ENCODE data around the gene HDAC4. TPM values are rescaled to one million over a fixed set of nuclear protein-coding genes. Genes with fewer than 3 reads are reported as not detected.

The HDAC4 gene
- polyA plus RNA-seq, 1 donor (not counting 4 experiments of a cell fraction or from before 2014, with no cell fraction given): 2.9 TPM

GRCh38 chr2:239000500-239001073 is 400.2 kb downstream of the HDAC4 start:
- no peak overlapping the region for H3K4me2 ChIP-seq (ENCODE audit: control insufficient read depth, extremely low read depth, insufficient read depth, low read depth, low read length)
- H3K9me1 ChIP-seq (ENCODE audit: control insufficient read depth, extremely low read depth, insufficient read depth, low read length): no peaks in the 10 kb centered on the region
- no peak for DNase-seq (ENCODE audit: low read depth, low spot score)
- H4K20me1 ChIP-seq (ENCODE audit: control insufficient read depth, extremely low read depth, insufficient read depth, low read length): no peaks in the 10 kb centered on the region
- no peak overlapping the region for H3K4me3 ChIP-seq (ENCODE audit: control insufficient read depth in 2 of 3, extremely low read depth in 1 of 3, insufficient read depth in 2 of 3, low read depth in 1 of 3, low read length in 3 of 3)
- no peak for TF ChIP-seq EZH2 (IDR thresholded peaks at IDR 0.05; ENCODE audit: low read length)
- TF ChIP-seq, protein P1, sequence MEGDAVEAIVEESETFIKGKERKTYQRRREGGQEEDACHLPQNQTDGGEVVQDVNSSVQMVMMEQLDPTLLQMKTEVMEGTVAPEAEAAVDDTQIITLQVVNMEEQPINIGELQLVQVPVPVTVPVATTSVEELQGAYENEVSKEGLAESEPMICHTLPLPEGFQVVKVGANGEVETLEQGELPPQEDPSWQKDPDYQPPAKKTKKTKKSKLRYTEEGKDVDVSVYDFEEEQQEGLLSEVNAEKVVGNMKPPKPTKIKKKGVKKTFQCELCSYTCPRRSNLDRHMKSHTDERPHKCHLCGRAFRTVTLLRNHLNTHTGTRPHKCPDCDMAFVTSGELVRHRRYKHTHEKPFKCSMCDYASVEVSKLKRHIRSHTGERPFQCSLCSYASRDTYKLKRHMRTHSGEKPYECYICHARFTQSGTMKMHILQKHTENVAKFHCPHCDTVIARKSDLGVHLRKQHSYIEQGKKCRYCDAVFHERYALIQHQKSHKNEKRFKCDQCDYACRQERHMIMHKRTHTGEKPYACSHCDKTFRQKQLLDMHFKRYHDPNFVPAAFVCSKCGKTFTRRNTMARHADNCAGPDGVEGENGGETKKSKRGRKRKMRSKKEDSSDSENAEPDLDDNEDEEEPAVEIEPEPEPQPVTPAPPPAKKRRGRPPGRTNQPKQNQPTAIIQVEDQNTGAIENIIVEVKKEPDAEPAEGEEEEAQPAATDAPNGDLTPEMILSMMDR (optimal IDR thresholded peaks at IDR 0.05 in 1 of 3, IDR thresholded peaks at IDR 0.05 in 1 of 3, conservative IDR thresholded peaks at IDR 0.05 in 1 of 3; ENCODE audit: extremely low read depth in 1 of 3, insufficient read depth in 2 of 3, low read length in 3 of 3): no peak
- no peak overlapping the region for H3K9ac ChIP-seq (ENCODE audit: control insufficient read depth, extremely low read depth, insufficient read depth, low read length)
- dilution Hi-C loops (cut with MboI; ENCODE audit: extremely low pct_ligation_motif_present, low sequenced_read_pairs): no loop called here
- H2AFZ ChIP-seq (ENCODE audit: control insufficient read depth, low read length): no peak overlapping the region
- peaks cover 37% of the 10 kb centered on the region for H3K27me3 ChIP-seq (ENCODE audit: control insufficient read depth, extremely low read depth, insufficient read depth, low read length)
- H3K79me2 ChIP-seq (ENCODE audit: control insufficient read depth, insufficient read depth, low read length): no peaks in the 10 kb centered on the region
- no peaks in the 10 kb centered on the region for H3K36me3 ChIP-seq (ENCODE audit: control insufficient read depth in 2 of 2, extremely low read depth in 1 of 2, insufficient read depth in 2 of 2, low read length in 2 of 2)
- no peak overlapping the region for H3K27ac ChIP-seq (ENCODE audit: control insufficient read depth, insufficient read depth, low read length)
- peaks cover 5% of the 10 kb centered on the region for H3K4me1 ChIP-seq (ENCODE audit: control insufficient read depth, extremely low read depth, insufficient read depth, low read length)
- no peaks in the 10 kb centered on the region for H3K9me3 ChIP-seq (ENCODE audit: control insufficient read depth, low read depth, low read length)
- FAIRE-seq: no peak

- Histone ChIP-seq H3K9me3 (ENCODE audit: control insufficient read depth, low read depth, low read length) (no peaks in the 10 kb centered on the region), H4K20me1 (ENCODE audit: control insufficient read depth, extremely low read depth, insufficient read depth, low read length) (no peaks in the 10 kb centered on the region), H2AFZ (ENCODE audit: control insufficient read depth, low read length) (no peak overlapping the region), H3K9me1 (ENCODE audit: control insufficient read depth, extremely low read depth, insufficient read depth, low read length) (no peaks in the 10 kb centered on the region), H3K4me2 (ENCODE audit: control insufficient read depth, extremely low read depth, insufficient read depth, low read depth, low read length) (no peak overlapping the region), H3K4me1 (ENCODE audit: control insufficient read depth, extremely low read depth, insufficient read depth, low read length) (peaks cover 5% of the 10 kb centered on the region), H3K4me3 (ENCODE audit: control insufficient read depth in 2 of 3, extremely low read depth in 1 of 3, insufficient read depth in 2 of 3, low read depth in 1 of 3, low read length in 3 of 3) (no peak overlapping the region), H3K27ac (ENCODE audit: control insufficient read depth, insufficient read depth, low read length) (no peak overlapping the region), H3K27me3 (ENCODE audit: control insufficient read depth, extremely low read depth, insufficient read depth, low read length) (peaks cover 37% of the 10 kb centered on the region), H3K79me2 (ENCODE audit: control insufficient read depth, insufficient read depth, low read length) (no peaks in the 10 kb centered on the region), H3K36me3 (ENCODE audit: control insufficient read depth in 2 of 2, extremely low read depth in 1 of 2, insufficient read depth in 2 of 2, low read length in 2 of 2) (no peaks in the 10 kb centered on the region), H3K9ac (ENCODE audit: control insufficient read depth, extremely low read depth, insufficient read depth, low read length) (no peak overlapping the region)
- FAIRE-seq: no peak
- DNase-seq (ENCODE audit: low read depth, low spot score): no peak
- no peak for TF ChIP-seq EZH2 (IDR thresholded peaks at IDR 0.05; ENCODE audit: low read length)
- TF ChIP-seq, protein P1 (optimal IDR thresholded peaks at IDR 0.05 in 1 of 3, IDR thresholded peaks at IDR 0.05 in 1 of 3, conservative IDR thresholded peaks at IDR 0.05 in 1 of 3; ENCODE audit: extremely low read depth in 1 of 3, insufficient read depth in 2 of 3, low read length in 3 of 3): no peak
- dilution Hi-C loops (cut with MboI; ENCODE audit: extremely low pct_ligation_motif_present, low sequenced_read_pairs): no loop called here
Measured at GRCh38 chr2:239000089-239000488, 400.7 kb downstream of the HDAC4 start.
